Caco-2 (cell line): ENCODE data around the gene TBXA2R. TPM values are rescaled to one million over a fixed set of nuclear protein-coding genes. Genes with fewer than 3 reads are reported as not detected.

Experiments used
- BruUV-seq: library from RNA; stranded (reverse); fragments of 400-500 nt; replicated peaks from 2 replicates; lab custom pipeline; 2021; lab: Mats Ljungman, UMichigan
- CTCF ChIA-PET: fragments of 300-600 bp; sonication (Branson Sonifier 250); formaldehyde crosslinking; loops from one replicate; lab custom pipeline; 2022; ENCODE audit warnings: antibody characterized with exemption; lab: Charles Lee
- POLR2A ChIA-PET: fragments of 300-600 bp; sonication (Branson Sonifier 250); formaldehyde crosslinking; loops from one replicate; lab custom pipeline; 2022; ENCODE audit warnings: antibody characterized with exemption; lab: Charles Lee
- DNase-seq, 2 experiments: peaks; one replicate each; pipeline versions ENCODE4 v3.0.0 to v3.0.0-alpha.2; 2020 to 2022
- H3K27me3 ChIP-seq: replicated peaks from 2 replicates; pipeline ENCODE4 v1.6.0; 2011; ENCODE audit warnings: low read length; ENCODE audit not compliant: control insufficient read depth, insufficient read depth
- H3K36me3 ChIP-seq: 2 replicates; pipeline ENCODE4 v1.5.1; 2011; ENCODE audit warnings: low read length; ENCODE audit not compliant: control insufficient read depth, insufficient read depth
- H3K4me1 ChIP-seq: fragments of 250-450 bp; sonication (Bioruptor Pico); 2 replicates; pipeline ENCODE4 v1.5.1; 2020; ENCODE audit warnings: mild to moderate bottlenecking
- H3K4me3 ChIP-seq: 2 replicates; pipeline ENCODE4 v1.5.1; 2011; ENCODE audit warnings: low read depth, mild to moderate bottlenecking, control low read depth, low read length
- H3K9me3 ChIP-seq: fragments of 250-450 bp; sonication (Bioruptor Pico); 2 replicates; pipeline ENCODE4 v1.5.1; 2020; ENCODE audit warnings: mild to moderate bottlenecking, moderate library complexity
- H3K27ac Mint-ChIP-seq: one replicate; pipeline ENCODE4 v1.8.0; 2022; ENCODE audit warnings: mixed read lengths; ENCODE audit not compliant: unreplicated experiment
- H3K27me3 Mint-ChIP-seq: one replicate; pipeline ENCODE4 v1.8.0; 2022; ENCODE audit warnings: mixed read lengths; ENCODE audit not compliant: insufficient read depth, unreplicated experiment
- H3K36me3 Mint-ChIP-seq: one replicate; pipeline ENCODE4 v1.8.0; 2022; ENCODE audit warnings: mild to moderate bottlenecking, mixed read lengths; ENCODE audit not compliant: insufficient read depth, unreplicated experiment
- H3K4me1 Mint-ChIP-seq: one replicate; pipeline ENCODE4 v1.8.0; 2022; ENCODE audit warnings: low read depth, mixed read lengths; ENCODE audit not compliant: unreplicated experiment
- H3K4me3 Mint-ChIP-seq: one replicate; pipeline ENCODE4 v1.8.0; 2022; ENCODE audit warnings: mild to moderate bottlenecking, moderate library complexity, mixed read lengths; ENCODE audit not compliant: unreplicated experiment
- H3K9me3 Mint-ChIP-seq: one replicate; pipeline ENCODE4 v1.8.0; 2022; ENCODE audit warnings: mixed read lengths; ENCODE audit not compliant: unreplicated experiment
- intact Hi-C: fragments of 100-400 bp; cut with micrococcal nuclease; formaldehyde crosslinking; loops from one replicate; pipeline ENCODE4 v1.10.0; 2022; ENCODE audit not compliant: unreplicated experiment
- total RNA-seq: library from RNA; stranded (reverse); gene quantifications from 2 replicates; pipeline ENCODE4 v1.2.3, GENCODE V29; 2022
- TF ChIP-seq, protein P1 (sequence below), 2 experiments: fragments of 200-600 bp in 1 of 2; IDR thresholded peaks; 1 replicate in 1 of 2; 2 replicates in 1 of 2; pipeline versions ENCODE4 v1.5.1 to v1.8.0; 2011 to 2022; ENCODE audit warnings: antibody characterized with exemption in 1 of 2, control low read depth in 1 of 2, inconsistent platforms in 1 of 2, low read depth in 1 of 2, low read length in 1 of 2, mild to moderate bottlenecking in 1 of 2, moderate library complexity in 1 of 2; ENCODE audit not compliant: insufficient read depth in 1 of 2, severe bottlenecking in 1 of 2, unreplicated experiment in 1 of 2

Gene TBXA2R
- total RNA-seq, 1 experiment from 2014 or later: 0.11 TPM

DNA sequence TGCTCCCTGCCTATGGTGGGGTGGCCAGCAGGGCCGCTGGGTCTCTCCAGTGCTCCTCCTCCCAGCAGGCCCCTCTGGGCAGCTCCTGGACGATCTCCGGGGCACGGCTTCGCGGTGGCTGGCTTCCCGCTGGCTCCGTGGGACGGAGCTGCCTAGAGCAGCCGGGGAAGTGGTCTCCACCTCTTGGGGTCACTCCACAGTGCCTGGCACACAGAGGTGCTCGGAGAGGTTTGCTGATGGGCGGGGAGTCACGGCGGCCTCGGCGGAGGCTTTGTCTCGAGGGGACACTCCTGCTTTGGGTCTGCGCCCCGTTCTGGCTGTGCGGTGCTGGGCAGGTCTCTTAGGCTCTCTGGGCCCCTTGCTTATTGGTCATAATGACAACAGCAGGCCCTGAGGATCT lies 29.8 kb upstream of the TBXA2R start:
- CTCF ChIA-PET: no interaction called here
- H3K4me1 Mint-ChIP-seq: no peaks in the 10 kb centered on the region
- no peaks in the 10 kb centered on the region for H3K27me3 ChIP-seq

DNA sequence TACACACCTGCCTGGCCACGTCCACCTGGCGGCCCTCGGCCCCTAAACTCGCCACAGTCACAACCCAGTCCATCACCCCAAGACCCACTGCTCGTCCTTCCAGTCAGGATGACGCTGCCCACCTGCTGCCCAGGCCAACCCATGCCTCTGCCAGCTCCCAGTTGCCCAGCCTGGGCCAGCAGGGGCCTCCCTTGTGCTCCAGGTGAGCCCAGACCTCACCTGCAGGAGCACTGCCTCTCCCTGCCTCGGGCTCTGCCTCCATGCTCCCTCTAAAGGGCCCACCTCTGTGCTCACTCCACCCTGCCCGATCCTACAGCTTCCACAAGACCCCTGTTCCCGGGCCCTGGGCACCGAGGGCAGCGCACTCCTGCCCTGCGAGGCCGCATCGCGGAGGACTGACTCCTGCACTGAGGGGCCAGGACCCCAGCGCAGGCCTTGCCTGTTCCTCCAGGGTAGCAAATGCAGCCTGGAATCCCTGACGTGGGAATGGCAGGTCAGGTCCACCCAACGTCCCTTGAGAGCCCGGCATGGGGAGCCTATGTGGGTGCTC lies 27.9 kb upstream of the TBXA2R start:
- Mint-ChIP-seq H3K9me3 (no peaks in the 10 kb centered on the region), H3K4me1 (no peaks in the 10 kb centered on the region), H3K27me3 (no peaks in the 10 kb centered on the region), H3K36me3 (peaks cover 36% of the 10 kb centered on the region), H3K4me3 (no peak overlapping the region), H3K27ac (no peak overlapping the region)
- Histone ChIP-seq H3K4me3 (no peak overlapping the region), H3K36me3 (no peaks in the 10 kb centered on the region), H3K4me1 (no peaks in the 10 kb centered on the region), H3K9me3 (no peaks in the 10 kb centered on the region), H3K27me3 (no peaks in the 10 kb centered on the region)
- DNase-seq: no peak
- TF ChIP-seq, protein P1, sequence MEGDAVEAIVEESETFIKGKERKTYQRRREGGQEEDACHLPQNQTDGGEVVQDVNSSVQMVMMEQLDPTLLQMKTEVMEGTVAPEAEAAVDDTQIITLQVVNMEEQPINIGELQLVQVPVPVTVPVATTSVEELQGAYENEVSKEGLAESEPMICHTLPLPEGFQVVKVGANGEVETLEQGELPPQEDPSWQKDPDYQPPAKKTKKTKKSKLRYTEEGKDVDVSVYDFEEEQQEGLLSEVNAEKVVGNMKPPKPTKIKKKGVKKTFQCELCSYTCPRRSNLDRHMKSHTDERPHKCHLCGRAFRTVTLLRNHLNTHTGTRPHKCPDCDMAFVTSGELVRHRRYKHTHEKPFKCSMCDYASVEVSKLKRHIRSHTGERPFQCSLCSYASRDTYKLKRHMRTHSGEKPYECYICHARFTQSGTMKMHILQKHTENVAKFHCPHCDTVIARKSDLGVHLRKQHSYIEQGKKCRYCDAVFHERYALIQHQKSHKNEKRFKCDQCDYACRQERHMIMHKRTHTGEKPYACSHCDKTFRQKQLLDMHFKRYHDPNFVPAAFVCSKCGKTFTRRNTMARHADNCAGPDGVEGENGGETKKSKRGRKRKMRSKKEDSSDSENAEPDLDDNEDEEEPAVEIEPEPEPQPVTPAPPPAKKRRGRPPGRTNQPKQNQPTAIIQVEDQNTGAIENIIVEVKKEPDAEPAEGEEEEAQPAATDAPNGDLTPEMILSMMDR (IDR thresholded peaks at IDR 0.05; ENCODE audit: insufficient read depth in 1 of 2, low read depth in 1 of 2, low read length in 1 of 2, severe bottlenecking in 1 of 2, unreplicated experiment in 1 of 2): no peak
- intact Hi-C loops: no loop called here
- ChIA-PET CTCF (no interaction called here), POLR2A (no interaction called here)
- no TSS peak for BruUV-seq

More for the DNA sequence above, 29.8 kb upstream of the TBXA2R start:
- no peaks in the 10 kb centered on the region for H3K36me3 ChIP-seq
- Mint-ChIP-seq H3K4me3 (no peak overlapping the region), H3K27me3 (no peaks in the 10 kb centered on the region), H3K9me3 (no peaks in the 10 kb centered on the region), H3K27ac (no peak overlapping the region), H3K36me3 (peaks cover 32% of the 10 kb centered on the region)
- H3K4me3 ChIP-seq: no peak overlapping the region
- DNase-seq: no peak
- H3K9me3 ChIP-seq: no peaks in the 10 kb centered on the region
- intact Hi-C loops: no loop called here
- POLR2A ChIA-PET: no interaction called here
- TF ChIP-seq, protein P1 (IDR thresholded peaks at IDR 0.05; ENCODE audit: insufficient read depth in 1 of 2, low read depth in 1 of 2, low read length in 1 of 2, severe bottlenecking in 1 of 2, unreplicated experiment in 1 of 2): no peak
- no TSS peak for BruUV-seq
- no peaks in the 10 kb centered on the region for H3K4me1 ChIP-seq

DNA sequence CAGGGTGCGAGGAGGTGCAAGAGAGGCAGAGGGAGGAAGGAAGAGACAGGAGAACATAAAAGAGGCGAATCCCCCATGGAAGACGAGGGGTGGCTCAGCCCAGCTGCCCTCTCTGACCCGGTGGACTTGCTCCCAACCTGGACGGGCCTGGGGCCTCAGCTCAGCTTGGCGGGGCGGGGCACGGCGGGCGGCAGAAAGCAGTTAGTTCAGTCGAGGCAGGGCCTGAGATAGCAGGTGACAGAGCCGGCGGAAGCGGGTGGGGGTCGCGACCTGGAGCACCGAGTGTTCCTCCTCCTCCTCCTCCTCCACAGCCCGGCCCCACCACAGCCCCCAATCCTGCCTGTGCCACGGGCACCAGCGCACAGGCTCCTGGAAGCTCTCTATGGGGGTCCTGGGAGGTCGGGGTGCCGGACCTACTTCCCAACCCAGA lies 26.9 kb upstream of the TBXA2R start:
- Mint-ChIP-seq H3K4me3 (no peak overlapping the region), H3K36me3 (peaks cover 33% of the 10 kb centered on the region), H3K4me1 (no peaks in the 10 kb centered on the region), H3K27me3 (no peaks in the 10 kb centered on the region), H3K27ac (no peak overlapping the region), H3K9me3 (no peaks in the 10 kb centered on the region)
- intact Hi-C loops: no loop called here
- H3K4me1 ChIP-seq: no peaks in the 10 kb centered on the region
- BruUV-seq: no TSS peak
- no peak overlapping the region for H3K4me3 ChIP-seq
- no peak for DNase-seq
- ChIA-PET POLR2A (no interaction called here), CTCF (no interaction called here)
- no peaks in the 10 kb centered on the region for H3K9me3 ChIP-seq
- no peaks in the 10 kb centered on the region for H3K36me3 ChIP-seq
- TF ChIP-seq, protein P1 (IDR thresholded peaks at IDR 0.05; ENCODE audit: insufficient read depth in 1 of 2, low read depth in 1 of 2, low read length in 1 of 2, severe bottlenecking in 1 of 2, unreplicated experiment in 1 of 2): no peak
- H3K27me3 ChIP-seq: no peaks in the 10 kb centered on the region
